Lung (tissue), 12 donors: ENCODE measurements around the gene ZNF429. TPM values are rescaled to one million over a fixed set of nuclear protein-coding genes. Genes with fewer than 3 reads are reported as not detected.

Experiments used
- ATAC-seq: fragments of 200-7000 bp; cut with Tn5 transposase; one replicate; pipeline ENCODE4 v1.9.1; 2020; ENCODE audit warnings: moderate number of reproducible peaks; ENCODE audit not compliant: insufficient read depth, low FRiP score
- DNase-seq, 3 donors: peaks; one replicate each; pipeline ENCODE4 v3.0.0-alpha.2; 2013 to 2017
- H3K27ac ChIP-seq, 2 donors: one replicate each; pipeline ENCODE4 v1.5.1; 2013; ENCODE audit warnings: mild to moderate bottlenecking in 2 of 2, moderate library complexity in 2 of 2, control low read depth in 1 of 2, inconsistent platforms in 1 of 2, low read depth in 1 of 2, low read length in 1 of 2
- H3K27me3 ChIP-seq, 3 donors: one replicate each; pipeline ENCODE4 v1.5.1; 2013; ENCODE audit warnings: low read length in 2 of 3; ENCODE audit not compliant: control insufficient read depth in 3 of 3, insufficient read depth in 3 of 3
- H3K36me3 ChIP-seq, 4 donors: one replicate each; pipeline ENCODE4 v1.5.1; 2013; ENCODE audit warnings: low read length in 4 of 4, mild to moderate bottlenecking in 1 of 4, moderate library complexity in 1 of 4; ENCODE audit not compliant: control insufficient read depth in 4 of 4, insufficient read depth in 4 of 4
- H3K4me1 ChIP-seq, 5 donors: one replicate each; pipeline ENCODE4 v1.5.1; 2013; ENCODE audit warnings: low read length in 5 of 5, mild to moderate bottlenecking in 2 of 5, moderate library complexity in 1 of 5; ENCODE audit not compliant: control insufficient read depth in 5 of 5, insufficient read depth in 5 of 5
- H3K4me3 ChIP-seq: one replicate; pipeline ENCODE4 v1.5.1; 2013; ENCODE audit warnings: mild to moderate bottlenecking, control low read depth, moderate library complexity
- H3K9ac ChIP-seq, 2 donors: one replicate each; pipeline ENCODE4 v1.5.1; 2013; ENCODE audit warnings: low read length in 2 of 2, control low read depth in 1 of 2; ENCODE audit not compliant: insufficient read depth in 1 of 2
- H3K9me3 ChIP-seq, 4 donors: one replicate each; pipeline ENCODE4 v1.5.1; 2013; ENCODE audit warnings: low read length in 3 of 4, mild to moderate bottlenecking in 1 of 4, moderate library complexity in 1 of 4; ENCODE audit not compliant: control insufficient read depth in 4 of 4, insufficient read depth in 3 of 4
- WGBS, 2 donors: extraction: QIAGEN DNeasy Blood & Tissue Kit; methylation state at CpG; one replicate each; pipeline ENCODE4 v1.1.7; 2013; 5-methylcytosine and 5-hydroxymethylcytosine counted together
- polyA plus RNA-seq, 2 donors: library from polyadenylated mRNA; stranded (reverse); fragments of 200-250 nt; gene quantifications; one replicate each; pipeline ENCODE4 v1.2.1, GENCODE V29; 2013
- total RNA-seq, 2 donors: library from RNA; depleted of rRNA in 1 of 2; stranded (reverse); fragments of >200 nt in 1 of 2; gene quantifications; one replicate each; pipeline ENCODE4 v1.2.1, GENCODE V29; 2014 to 2021
- TF ChIP-seq, protein P1 (sequence below): IDR thresholded peaks from 2 replicates; pipeline ENCODE4 v1.5.1; 2012; ENCODE audit warnings: mild to moderate bottlenecking; ENCODE audit errors: control extremely low read depth, extremely low read depth
- donor health status: control.
- donor health status: control.
- donor health status: Bipolar disorder and iron deficiency.
- donor health status: healthy.
- donor health status: DM: yes; HTN: yes; CAD: no.

The ZNF429 gene
- total and polyA plus RNA-seq, 4 donors: 5.4 to 18.9 (median 10.7) TPM

DNA sequence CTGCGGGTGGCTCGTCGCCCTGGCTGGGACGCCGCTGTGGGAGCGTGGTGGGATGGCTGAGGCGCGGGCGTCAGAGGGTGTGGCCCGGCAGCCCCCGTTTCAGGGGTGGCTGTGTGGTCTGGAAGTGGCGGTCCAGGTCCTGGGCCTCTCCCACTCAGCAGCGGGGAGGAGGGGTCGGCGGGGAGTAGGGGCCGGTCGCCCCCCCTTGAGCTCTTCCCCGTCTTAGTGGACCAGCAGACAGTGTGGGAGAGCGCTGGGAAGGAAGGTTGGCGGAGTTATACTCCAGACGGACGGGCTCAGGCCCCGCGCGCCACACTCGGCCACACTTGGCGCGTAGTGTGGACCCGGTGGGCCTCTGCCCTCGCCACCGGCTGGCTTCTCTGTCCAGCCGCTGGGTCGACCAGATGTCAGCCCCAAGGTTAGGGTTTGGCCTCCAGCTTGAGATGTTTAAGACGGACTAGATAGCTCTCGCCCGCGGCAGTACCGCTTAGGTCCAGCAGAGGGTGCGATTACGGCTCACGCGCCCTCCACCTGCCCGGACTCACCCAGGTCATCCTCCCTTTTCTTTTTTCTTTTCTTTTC lies 21.7 kb upstream of the ZNF429 start:
- peaks cover 0 to 16% (median 0%) of the 10 kb centered on the region in 4 donors for H3K9me3 ChIP-seq
- 73 to 74% methylated on average over 33 to 43 of the region's 43 CpGs for WGBS, 2 donors
- no peaks in the 10 kb centered on the region for H3K36me3 ChIP-seq
- TF ChIP-seq, protein P1, sequence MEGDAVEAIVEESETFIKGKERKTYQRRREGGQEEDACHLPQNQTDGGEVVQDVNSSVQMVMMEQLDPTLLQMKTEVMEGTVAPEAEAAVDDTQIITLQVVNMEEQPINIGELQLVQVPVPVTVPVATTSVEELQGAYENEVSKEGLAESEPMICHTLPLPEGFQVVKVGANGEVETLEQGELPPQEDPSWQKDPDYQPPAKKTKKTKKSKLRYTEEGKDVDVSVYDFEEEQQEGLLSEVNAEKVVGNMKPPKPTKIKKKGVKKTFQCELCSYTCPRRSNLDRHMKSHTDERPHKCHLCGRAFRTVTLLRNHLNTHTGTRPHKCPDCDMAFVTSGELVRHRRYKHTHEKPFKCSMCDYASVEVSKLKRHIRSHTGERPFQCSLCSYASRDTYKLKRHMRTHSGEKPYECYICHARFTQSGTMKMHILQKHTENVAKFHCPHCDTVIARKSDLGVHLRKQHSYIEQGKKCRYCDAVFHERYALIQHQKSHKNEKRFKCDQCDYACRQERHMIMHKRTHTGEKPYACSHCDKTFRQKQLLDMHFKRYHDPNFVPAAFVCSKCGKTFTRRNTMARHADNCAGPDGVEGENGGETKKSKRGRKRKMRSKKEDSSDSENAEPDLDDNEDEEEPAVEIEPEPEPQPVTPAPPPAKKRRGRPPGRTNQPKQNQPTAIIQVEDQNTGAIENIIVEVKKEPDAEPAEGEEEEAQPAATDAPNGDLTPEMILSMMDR: peak; percentile 25
- H3K4me1 ChIP-seq: peaks cover 0 to 2% (median 0%) of the 10 kb centered on the region in 5 donors
- no peaks in the 10 kb centered on the region for H3K27me3 ChIP-seq
- ATAC-seq: peak; percentile 79
- peak in 1 of 3 donors; percentile 25 for DNase-seq
- H3K27ac ChIP-seq: no peak overlapping the region
- no peak overlapping the region for H3K9ac ChIP-seq
- H3K4me3 ChIP-seq: no peak overlapping the region

DNA sequence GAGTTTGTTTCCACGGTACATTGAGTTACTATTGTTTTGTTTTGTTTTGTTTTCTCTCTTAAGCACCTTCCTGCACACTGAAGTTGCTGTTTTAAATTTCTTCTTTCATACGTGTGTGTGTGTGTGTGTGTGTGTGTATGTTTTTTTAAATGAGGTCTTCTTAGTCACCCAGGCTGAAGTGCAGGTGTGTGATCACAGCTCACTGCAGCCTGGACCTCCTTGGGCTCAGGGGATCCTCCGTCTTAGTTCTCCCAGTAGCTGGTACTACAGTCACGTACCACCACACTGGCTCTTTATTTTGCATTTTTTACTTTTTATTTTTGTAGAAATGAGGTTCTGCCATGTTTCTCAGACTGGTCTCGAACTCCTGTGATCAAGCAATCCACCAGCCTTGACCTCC lies 20.8 kb upstream of the ZNF429 start:
- H3K9ac ChIP-seq: no peak overlapping the region
- no peaks in the 10 kb centered on the region for H3K36me3 ChIP-seq
- 91 to 99% methylated on average over 5 of the region's 5 CpGs for WGBS, 2 donors
- H3K27ac ChIP-seq: no peak overlapping the region
- peaks cover 0 to 16% (median 0%) of the 10 kb centered on the region in 4 donors for H3K9me3 ChIP-seq
- TF ChIP-seq, protein P1: no peak
- ATAC-seq (no peak), DNase-seq (no peak)
- no peaks in the 10 kb centered on the region for H3K27me3 ChIP-seq
- H3K4me3 ChIP-seq: no peak overlapping the region
- peaks cover 0 to 2% (median 0%) of the 10 kb centered on the region in 5 donors for H3K4me1 ChIP-seq

DNA sequence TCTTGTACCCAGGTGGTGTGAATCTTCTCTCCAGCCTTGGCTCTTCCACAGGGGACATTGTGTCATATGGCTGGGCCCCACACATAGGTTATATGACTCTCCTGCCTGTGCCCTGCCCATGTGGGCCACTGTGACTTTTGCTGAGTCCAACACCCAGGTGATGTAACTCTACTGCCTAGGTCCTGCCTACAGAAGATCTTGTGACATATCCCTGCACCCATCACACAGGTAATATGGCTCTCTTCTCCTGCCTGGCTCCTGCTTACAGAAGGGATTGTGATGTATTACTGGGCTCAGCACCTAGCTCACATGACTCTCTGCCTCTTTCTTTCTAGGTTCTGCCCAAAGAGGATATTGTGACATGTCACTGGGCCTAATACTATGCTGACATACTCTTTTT lies 19.5 kb upstream of the ZNF429 start:
- Histone ChIP-seq H3K9ac (no peak overlapping the region), H3K27ac (peak overlapping the region in 1 of 2 donors; percentile 33), H3K9me3 (peaks cover 0 to 16% (median 0%) of the 10 kb centered on the region in 4 donors), H3K4me1 (peaks cover 0 to 2% (median 0%) of the 10 kb centered on the region in 5 donors), H3K36me3 (no peaks in the 10 kb centered on the region), H3K4me3 (no peak overlapping the region), H3K27me3 (no peaks in the 10 kb centered on the region)
- no peak for ATAC-seq
- no peak for DNase-seq
- TF ChIP-seq, protein P1: no peak

DNA sequence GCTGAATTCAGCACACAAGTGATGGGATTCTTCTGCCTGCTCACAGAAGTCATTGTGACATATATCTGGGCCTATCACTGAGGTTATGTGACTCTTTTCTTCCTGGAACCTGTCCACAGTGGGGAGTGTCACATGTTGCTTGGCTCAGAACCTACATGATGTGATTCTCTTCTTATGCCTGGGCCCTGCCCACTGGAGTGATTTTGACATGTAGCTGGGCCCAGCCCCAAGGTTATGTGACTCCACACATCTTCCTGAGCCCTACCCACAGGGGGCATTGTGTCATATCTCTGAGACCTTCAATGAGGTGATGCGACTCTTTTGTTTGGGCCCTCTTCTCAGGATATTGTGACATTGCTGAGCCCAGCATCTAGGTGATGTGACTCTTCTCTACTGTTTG lies 17.4 kb upstream of the ZNF429 start:
- WGBS, 2 donors: 71 to 92% methylated on average over 1 of the region's 1 CpG
- Histone ChIP-seq H3K4me1 (peaks cover 0 to 2% (median 0%) of the 10 kb centered on the region in 5 donors), H3K27me3 (no peaks in the 10 kb centered on the region), H3K36me3 (no peaks in the 10 kb centered on the region), H3K27ac (no peak overlapping the region), H3K9me3 (peaks cover 0 to 19% (median 0%) of the 10 kb centered on the region in 4 donors), H3K4me3 (no peak overlapping the region), H3K9ac (no peak overlapping the region)
- TF ChIP-seq, protein P1: no peak
- ATAC-seq (no peak), DNase-seq (no peak)
